ENCODE data around the gene BSN.

- TF ChIP-seq, protein P1, sequence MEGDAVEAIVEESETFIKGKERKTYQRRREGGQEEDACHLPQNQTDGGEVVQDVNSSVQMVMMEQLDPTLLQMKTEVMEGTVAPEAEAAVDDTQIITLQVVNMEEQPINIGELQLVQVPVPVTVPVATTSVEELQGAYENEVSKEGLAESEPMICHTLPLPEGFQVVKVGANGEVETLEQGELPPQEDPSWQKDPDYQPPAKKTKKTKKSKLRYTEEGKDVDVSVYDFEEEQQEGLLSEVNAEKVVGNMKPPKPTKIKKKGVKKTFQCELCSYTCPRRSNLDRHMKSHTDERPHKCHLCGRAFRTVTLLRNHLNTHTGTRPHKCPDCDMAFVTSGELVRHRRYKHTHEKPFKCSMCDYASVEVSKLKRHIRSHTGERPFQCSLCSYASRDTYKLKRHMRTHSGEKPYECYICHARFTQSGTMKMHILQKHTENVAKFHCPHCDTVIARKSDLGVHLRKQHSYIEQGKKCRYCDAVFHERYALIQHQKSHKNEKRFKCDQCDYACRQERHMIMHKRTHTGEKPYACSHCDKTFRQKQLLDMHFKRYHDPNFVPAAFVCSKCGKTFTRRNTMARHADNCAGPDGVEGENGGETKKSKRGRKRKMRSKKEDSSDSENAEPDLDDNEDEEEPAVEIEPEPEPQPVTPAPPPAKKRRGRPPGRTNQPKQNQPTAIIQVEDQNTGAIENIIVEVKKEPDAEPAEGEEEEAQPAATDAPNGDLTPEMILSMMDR (conservative IDR thresholded peaks at IDR 0.05 in 1 of 2, IDR thresholded peaks at IDR 0.05 in 1 of 2; ENCODE audit: low read depth in 1 of 2, low read length in 2 of 2): no peak
- TF ChIP-seq EZH2 (IDR thresholded peaks at IDR 0.05; ENCODE audit: low read length, missing control alignments): no peak
Measured at GRCh38 chr3:49667701-49668413, 113.6 kb downstream of the BSN start.

Data from fibroblast of lung (primary cell).